ENCODE results near the gene PLCB3.

Gene PLCB3

GRCh38 chr11:64289002-64289564, 37.8 kb downstream of the PLCB3 start:
- H3K36me3 ChIP-seq (ENCODE audit: insufficient read depth): no peaks in the 10 kb centered on the region
- peaks cover 2% of the 10 kb centered on the region; the same call in 1 of the 2 replicates for H3K79me2 ChIP-seq (ENCODE audit: insufficient read depth, low read depth)
- TF ChIP-seq CTCF (conservative IDR thresholded peaks at IDR 0.05; ENCODE audit: low read depth, low read length): no peak
- no peak overlapping the region for H2AFZ ChIP-seq (ENCODE audit: low read depth)
- no peaks in the 10 kb centered on the region for H4K20me1 ChIP-seq (ENCODE audit: insufficient read depth)
- H3K27me3 ChIP-seq (ENCODE audit: insufficient read depth, low read depth): no peaks in the 10 kb centered on the region; the same call in 1 of the 2 replicates
- H3K4me3 ChIP-seq (IDR thresholded peaks at IDR 0.05; ENCODE audit: insufficient read depth, low read depth, low read length): no peak overlapping the region
- H3K4me2 ChIP-seq: no peak overlapping the region
- no peak overlapping the region for H3K27ac ChIP-seq
- H3K4me1 ChIP-seq (ENCODE audit: low read depth, poor library complexity, severe bottlenecking): peaks cover 11% of the 10 kb centered on the region
- H3K9ac ChIP-seq: no peak overlapping the region

- no peaks in the 10 kb centered on the region for H4K20me1 ChIP-seq (ENCODE audit: insufficient read depth)
Measured at GRCh38 chr11:64290352-64291261, 39.3 kb downstream of the PLCB3 start.

GRCh38 chr11:64291262-64291751, 40.0 kb downstream of the PLCB3 start, which contains the start of gene KCNK4:
TSS of gene KCNK4 (plus strand) at chr11:64291302. CDS start at chr11:64293019, 1,717 bp downstream.
- H2AFZ ChIP-seq (ENCODE audit: low read depth): no peak within 1 kb of the TSS
- H4K20me1 ChIP-seq (ENCODE audit: insufficient read depth): no peaks in the 10 kb centered on the region
- H3K27me3 ChIP-seq (ENCODE audit: insufficient read depth, low read depth): no peaks in the 10 kb centered on the region; the same call in 1 of the 2 replicates
- no peak within 1 kb of the TSS for H3K9ac ChIP-seq
- H3K4me2 ChIP-seq: no peak within 1 kb of the TSS
- no peak within 1 kb of the TSS for H3K27ac ChIP-seq
- no peak for TF ChIP-seq CTCF (conservative IDR thresholded peaks at IDR 0.05; ENCODE audit: low read depth, low read length)
- no peaks in the 10 kb centered on the region for H3K79me2 ChIP-seq (ENCODE audit: insufficient read depth, low read depth)
- H3K4me1 ChIP-seq (ENCODE audit: low read depth, poor library complexity, severe bottlenecking): peaks cover 8% of the 10 kb centered on the region
- no peak within 1 kb of the TSS for H3K4me3 ChIP-seq (IDR thresholded peaks at IDR 0.05; ENCODE audit: insufficient read depth, low read depth, low read length)
- H3K36me3 ChIP-seq (ENCODE audit: insufficient read depth): no peaks in the 10 kb centered on the region

More at GRCh38 chr11:64290352-64291261, 39.3 kb downstream of the PLCB3 start:
- Histone ChIP-seq H3K79me2 (ENCODE audit: insufficient read depth, low read depth) (no peaks in the 10 kb centered on the region), H3K4me3 (IDR thresholded peaks at IDR 0.05; ENCODE audit: insufficient read depth, low read depth, low read length) (no peak overlapping the region), H3K27me3 (ENCODE audit: insufficient read depth, low read depth) (no peaks in the 10 kb centered on the region; the same call in 1 of the 2 replicates), H3K4me1 (ENCODE audit: low read depth, poor library complexity, severe bottlenecking) (peaks cover 11% of the 10 kb centered on the region), H3K9ac (no peak overlapping the region), H2AFZ (ENCODE audit: low read depth) (no peak overlapping the region), H3K27ac (no peak overlapping the region), H3K36me3 (ENCODE audit: insufficient read depth) (no peaks in the 10 kb centered on the region), H3K4me2 (no peak overlapping the region)
- no peak for TF ChIP-seq CTCF (conservative IDR thresholded peaks at IDR 0.05; ENCODE audit: low read depth, low read length)

GRCh38 chr11:64291752-64292459, 40.6 kb downstream of the PLCB3 start:
- Histone ChIP-seq H3K4me3 (IDR thresholded peaks at IDR 0.05; ENCODE audit: insufficient read depth, low read depth, low read length) (no peak overlapping the region), H4K20me1 (ENCODE audit: insufficient read depth) (no peaks in the 10 kb centered on the region), H3K27ac (no peak overlapping the region), H2AFZ (ENCODE audit: low read depth) (no peak overlapping the region), H3K36me3 (ENCODE audit: insufficient read depth) (no peaks in the 10 kb centered on the region), H3K79me2 (ENCODE audit: insufficient read depth, low read depth) (no peaks in the 10 kb centered on the region), H3K4me1 (ENCODE audit: low read depth, poor library complexity, severe bottlenecking) (peaks cover 2% of the 10 kb centered on the region), H3K27me3 (ENCODE audit: insufficient read depth, low read depth) (no peaks in the 10 kb centered on the region; the same call in 1 of the 2 replicates), H3K4me2 (no peak overlapping the region), H3K9ac (no peak overlapping the region)
- TF ChIP-seq CTCF (conservative IDR thresholded peaks at IDR 0.05; ENCODE audit: low read depth, low read length): no peak
